Testis (tissue), 3 donors: Measurements from ENCODE around the gene CCM2. TPM values are rescaled to one million over a fixed set of nuclear protein-coding genes. Genes with fewer than 3 reads are reported as not detected.

Experiments
- DNase-seq: peaks from one replicate; pipeline ENCODE4 v3.0.0-alpha.2; 2019
- H3K27ac ChIP-seq, 2 donors: fragments of 200-600 bp; sonication (generic); one replicate each; pipeline ENCODE4 v1.5.1; 2019
- H3K27me3 ChIP-seq: fragments of 200-600 bp; sonication (generic); one replicate; pipeline ENCODE4 v1.5.1; 2019
- H3K36me3 ChIP-seq: fragments of 200-600 bp; sonication (generic); one replicate; pipeline ENCODE4 v1.5.1; 2017; ENCODE audit warnings: low read depth; ENCODE audit errors: missing control alignments
- H3K4me1 ChIP-seq: fragments of 200-600 bp; sonication (generic); one replicate; pipeline ENCODE4 v1.5.1; 2019
- H3K4me3 ChIP-seq, 2 donors: fragments of 200-600 bp; sonication (generic); one replicate each; pipeline ENCODE4 v1.5.1; 2017 to 2019
- H3K9me3 ChIP-seq: fragments of 200-600 bp; sonication (generic); one replicate; pipeline ENCODE4 v1.5.1; 2017
- POLR2A ChIP-seq: fragments of 450-650 bp; IDR thresholded peaks from one replicate; pipeline ENCODE4 v1.6.1; 2017; ENCODE audit warnings: antibody characterized with exemption, mild to moderate bottlenecking, moderate library complexity
- WGBS, 2 donors: methylation state at CpG; one replicate each; pipeline ENCODE4 v1.1.5; 2018; 5-methylcytosine and 5-hydroxymethylcytosine counted together
- intact Hi-C: fragments of 100-400 bp; cut with DNase I; formaldehyde crosslinking; loops from one replicate; pipeline ENCODE4 v1.15.1; 2023; ENCODE audit warnings: low total_unique reads
- polyA plus RNA-seq: library from polyadenylated mRNA; stranded (reverse); fragments of 350-450 nt; fragmentation: Illumina TruSeq; extraction: RNeasy Lipid Tissue Mini Kit (QIAGEN cat#74804); gene quantifications from one replicate; pipeline ENCODE4 v1.2.3, GENCODE V29; 2014; ENCODE audit warnings: low read depth, low replicate concordance; ENCODE audit not compliant: insufficient read depth
- total RNA-seq, 2 donors: library from RNA; depleted of rRNA; stranded (reverse); fragments of >200 nt; gene quantifications; one replicate each; pipeline ENCODE4 v1.2.3, GENCODE V29; 2016
- TF ChIP-seq, protein P1 (sequence below), 3 experiments: fragments of 450-650 bp in 2 of 3; fragments of 200-600 bp in 1 of 3; sonication (generic) in 1 of 3; IDR thresholded peaks; one replicate each; pipeline ENCODE4 v1.5.1; 2016 to 2019; ENCODE audit warnings: antibody characterized with exemption in 3 of 3, mild to moderate bottlenecking in 2 of 3, moderate library complexity in 1 of 3

CCM2 gene
- total and polyA plus RNA-seq, 3 donors from 2014 or later: 57.6 to 95.1 (median 85.4) TPM

DNA sequence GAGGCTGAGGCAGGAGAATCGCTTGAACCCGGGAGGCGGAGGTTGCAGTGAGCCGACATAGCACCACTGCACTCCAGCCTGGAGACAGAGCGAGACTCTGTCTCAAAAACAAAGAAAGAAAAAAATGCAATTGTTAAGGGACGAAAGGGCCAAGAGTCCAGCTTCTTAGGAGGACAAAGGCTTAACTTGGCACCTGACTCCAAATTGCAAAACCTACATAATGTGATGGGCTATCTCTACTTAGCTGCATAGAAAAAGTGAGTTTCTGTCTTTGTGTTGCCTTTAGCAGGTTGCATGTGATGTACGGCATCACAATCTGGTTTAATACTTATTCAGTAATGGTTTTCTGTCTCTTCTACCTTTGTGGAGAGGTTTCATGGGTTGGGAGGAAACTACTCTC, 12.5 kb upstream of the CCM2 start:
- 75 to 78% methylated on average over 7 of the region's 7 CpGs for WGBS, 2 donors
- Histone ChIP-seq H3K4me3 (peak overlapping the region in 1 of 2 donors; percentile 54), H3K27me3 (no peaks in the 10 kb centered on the region), H3K36me3 (no peaks in the 10 kb centered on the region), H3K4me1 (peaks cover 42% of the 10 kb centered on the region), H3K9me3 (no peaks in the 10 kb centered on the region), H3K27ac (peak overlapping the region; percentile 79 to 90)
- TF ChIP-seq, protein P1, sequence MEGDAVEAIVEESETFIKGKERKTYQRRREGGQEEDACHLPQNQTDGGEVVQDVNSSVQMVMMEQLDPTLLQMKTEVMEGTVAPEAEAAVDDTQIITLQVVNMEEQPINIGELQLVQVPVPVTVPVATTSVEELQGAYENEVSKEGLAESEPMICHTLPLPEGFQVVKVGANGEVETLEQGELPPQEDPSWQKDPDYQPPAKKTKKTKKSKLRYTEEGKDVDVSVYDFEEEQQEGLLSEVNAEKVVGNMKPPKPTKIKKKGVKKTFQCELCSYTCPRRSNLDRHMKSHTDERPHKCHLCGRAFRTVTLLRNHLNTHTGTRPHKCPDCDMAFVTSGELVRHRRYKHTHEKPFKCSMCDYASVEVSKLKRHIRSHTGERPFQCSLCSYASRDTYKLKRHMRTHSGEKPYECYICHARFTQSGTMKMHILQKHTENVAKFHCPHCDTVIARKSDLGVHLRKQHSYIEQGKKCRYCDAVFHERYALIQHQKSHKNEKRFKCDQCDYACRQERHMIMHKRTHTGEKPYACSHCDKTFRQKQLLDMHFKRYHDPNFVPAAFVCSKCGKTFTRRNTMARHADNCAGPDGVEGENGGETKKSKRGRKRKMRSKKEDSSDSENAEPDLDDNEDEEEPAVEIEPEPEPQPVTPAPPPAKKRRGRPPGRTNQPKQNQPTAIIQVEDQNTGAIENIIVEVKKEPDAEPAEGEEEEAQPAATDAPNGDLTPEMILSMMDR (IDR thresholded peaks at IDR 0.05): no peak
- no peak for TF ChIP-seq POLR2A
- intact Hi-C loops: loop anchor here (10.0 kb wide), 1 partner anchor 117 kb away; no protein-coding TSS in a partner anchor
- no peak for DNase-seq

DNA sequence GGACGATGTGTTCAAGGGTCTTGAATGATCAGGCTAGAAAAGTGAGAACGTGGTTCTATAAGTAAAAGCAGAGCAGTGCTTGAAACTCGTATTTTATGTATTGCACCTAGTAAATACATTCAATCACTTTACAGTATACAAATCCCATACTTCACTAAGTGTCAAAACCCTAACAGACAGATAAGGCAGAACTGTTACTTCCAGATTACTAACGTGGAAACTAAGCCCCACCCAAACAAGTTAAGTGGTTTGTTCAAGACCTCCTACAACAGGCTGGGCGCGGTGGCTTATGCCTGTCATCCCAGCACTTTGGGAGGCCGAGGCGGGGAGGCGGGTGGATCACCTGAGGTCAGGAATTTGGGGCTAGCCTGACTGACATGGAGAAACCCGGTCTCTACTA, 12.0 kb upstream of the CCM2 start:
- Histone ChIP-seq H3K4me3 (no peak overlapping the region), H3K27ac (peak overlapping the region in 1 of 2 donors; percentile 79), H3K36me3 (no peaks in the 10 kb centered on the region), H3K4me1 (peaks cover 42% of the 10 kb centered on the region), H3K9me3 (no peaks in the 10 kb centered on the region), H3K27me3 (no peaks in the 10 kb centered on the region)
- TF ChIP-seq, protein P1 (IDR thresholded peaks at IDR 0.05): no peak
- TF ChIP-seq POLR2A: no peak
- 74 to 84% methylated on average over 8 to 10 of the region's 10 CpGs for WGBS, 2 donors
- intact Hi-C loops: loop anchor here (10.0 kb wide), 1 partner anchor 117 kb away; no protein-coding TSS in a partner anchor
- DNase-seq: no peak

DNA sequence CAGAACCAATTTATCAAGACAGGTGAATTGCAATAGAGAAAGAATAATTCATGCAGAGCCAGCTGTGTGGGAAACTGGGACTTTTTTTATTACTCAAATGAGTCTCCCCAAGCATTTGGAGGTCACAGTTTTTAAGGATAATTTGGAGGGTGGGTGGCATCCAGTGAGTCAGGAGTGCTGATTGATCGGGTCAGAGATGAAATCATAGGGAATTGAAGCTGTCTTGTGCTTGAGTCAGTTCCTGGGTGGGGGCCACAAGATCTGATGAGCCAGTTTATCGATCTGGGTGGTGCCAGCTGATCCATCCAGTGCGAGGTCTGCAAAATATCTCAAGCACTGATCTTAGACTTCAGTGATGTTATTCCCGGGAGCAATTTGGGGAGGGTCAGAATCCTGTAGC, 11.3 kb upstream of the CCM2 start:
- WGBS, 2 donors: 80 to 81% methylated on average over 4 of the region's 4 CpGs
- Histone ChIP-seq H3K4me3 (no peak overlapping the region), H3K4me1 (peaks cover 42% of the 10 kb centered on the region), H3K36me3 (no peaks in the 10 kb centered on the region), H3K9me3 (no peaks in the 10 kb centered on the region), H3K27ac (peak overlapping the region; percentile 79 to 85), H3K27me3 (no peaks in the 10 kb centered on the region)
- TF ChIP-seq POLR2A: no peak
- TF ChIP-seq, protein P1 (IDR thresholded peaks at IDR 0.05): no peak
- DNase-seq: no peak
- intact Hi-C loops: loop anchor here (10.0 kb wide), 1 partner anchor 116 kb away; no protein-coding TSS in a partner anchor

DNA sequence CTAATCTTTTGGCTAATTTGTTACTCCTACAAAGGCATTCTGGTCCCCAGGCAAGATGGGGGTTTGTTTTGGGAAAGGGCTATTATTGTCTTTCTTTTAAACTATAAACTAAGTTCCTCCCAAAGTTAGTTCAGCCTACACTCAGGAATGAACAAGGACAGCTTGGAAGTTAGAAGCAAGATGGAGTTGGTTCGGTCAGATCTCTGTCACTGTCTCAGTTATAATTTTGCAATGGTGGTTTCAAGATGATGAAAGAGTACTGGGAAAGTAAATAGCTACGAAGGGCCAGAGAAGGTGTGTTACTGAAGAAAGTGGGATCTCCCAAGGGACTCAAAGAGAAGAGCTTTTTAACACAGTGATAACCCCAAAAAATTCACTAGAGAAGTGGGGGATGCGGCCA, 10.9 kb upstream of the CCM2 start:
- intact Hi-C loops: loop anchor here (10.0 kb wide), 1 partner anchor 116 kb away; no protein-coding TSS in a partner anchor
- TF ChIP-seq POLR2A: no peak
- TF ChIP-seq, protein P1 (IDR thresholded peaks at IDR 0.05): no peak
- WGBS, 2 donors: 89 to 94% methylated on average over 3 of the region's 3 CpGs
- DNase-seq: no peak
- no peak overlapping the region for H3K4me3 ChIP-seq
- H3K27me3 ChIP-seq: no peaks in the 10 kb centered on the region
- H3K4me1 ChIP-seq: peaks cover 42% of the 10 kb centered on the region
- no peaks in the 10 kb centered on the region for H3K9me3 ChIP-seq
- H3K36me3 ChIP-seq: no peaks in the 10 kb centered on the region
- peak overlapping the region; percentile 79 to 85 for H3K27ac ChIP-seq
